ENCODE measurements around the gene CD69. TPM values are rescaled to one million over a fixed set of nuclear protein-coding genes. Genes with fewer than 3 reads are reported as not detected.

The CD69 gene
- total RNA-seq, 4 donors from 2014 or later, result 4.2 to 13.5 (median 7.4) TPM

GRCh38 chr12:9729082-9729481 is 31.6 kb downstream of the CD69 start:
- Histone ChIP-seq H3K4me1 (no peaks in the 10 kb centered on the region), H3K36me3 (no peaks in the 10 kb centered on the region), H3K4me3 (no peak overlapping the region), H3K9me3 (no peaks in the 10 kb centered on the region), H3K27me3 (no peaks in the 10 kb centered on the region), H3K27ac (peak overlapping the region in 1 of 4 donors; percentile 70)
- TF ChIP-seq EP300 (IDR thresholded peaks at IDR 0.05) (no peak), POLR2A (IDR thresholded peaks at IDR 0.05) (no peak)
- TF ChIP-seq, protein P1, sequence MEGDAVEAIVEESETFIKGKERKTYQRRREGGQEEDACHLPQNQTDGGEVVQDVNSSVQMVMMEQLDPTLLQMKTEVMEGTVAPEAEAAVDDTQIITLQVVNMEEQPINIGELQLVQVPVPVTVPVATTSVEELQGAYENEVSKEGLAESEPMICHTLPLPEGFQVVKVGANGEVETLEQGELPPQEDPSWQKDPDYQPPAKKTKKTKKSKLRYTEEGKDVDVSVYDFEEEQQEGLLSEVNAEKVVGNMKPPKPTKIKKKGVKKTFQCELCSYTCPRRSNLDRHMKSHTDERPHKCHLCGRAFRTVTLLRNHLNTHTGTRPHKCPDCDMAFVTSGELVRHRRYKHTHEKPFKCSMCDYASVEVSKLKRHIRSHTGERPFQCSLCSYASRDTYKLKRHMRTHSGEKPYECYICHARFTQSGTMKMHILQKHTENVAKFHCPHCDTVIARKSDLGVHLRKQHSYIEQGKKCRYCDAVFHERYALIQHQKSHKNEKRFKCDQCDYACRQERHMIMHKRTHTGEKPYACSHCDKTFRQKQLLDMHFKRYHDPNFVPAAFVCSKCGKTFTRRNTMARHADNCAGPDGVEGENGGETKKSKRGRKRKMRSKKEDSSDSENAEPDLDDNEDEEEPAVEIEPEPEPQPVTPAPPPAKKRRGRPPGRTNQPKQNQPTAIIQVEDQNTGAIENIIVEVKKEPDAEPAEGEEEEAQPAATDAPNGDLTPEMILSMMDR (IDR thresholded peaks at IDR 0.05), result no peak
- no peak for DNase-seq (ENCODE audit: low spot score in 2 of 2)

DNA sequence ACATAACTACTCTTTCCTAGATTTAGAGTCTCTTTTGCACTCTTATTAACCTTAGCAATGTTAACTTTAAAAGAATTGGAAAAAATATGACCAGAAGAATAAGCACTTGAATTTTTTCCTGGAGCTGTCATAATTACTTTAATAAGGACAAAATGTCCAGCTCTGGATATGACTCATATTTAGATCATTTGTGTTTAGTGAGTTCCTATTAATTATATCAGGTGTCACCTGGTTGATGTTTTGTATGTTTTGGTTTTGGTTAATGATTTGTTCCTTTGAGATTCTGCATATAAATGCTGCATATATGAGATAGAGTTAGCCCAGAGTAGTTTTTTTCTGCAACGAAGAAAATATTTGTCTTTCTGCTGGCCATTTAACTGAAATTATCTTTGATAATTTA is 32.9 kb downstream of the CD69 start:
- peak overlapping the region in 1 of 4 donors; percentile 70 for H3K27ac ChIP-seq
- H3K36me3 ChIP-seq, result no peaks in the 10 kb centered on the region
- TF ChIP-seq, protein P1 (IDR thresholded peaks at IDR 0.05), result no peak
- TF ChIP-seq EP300 (IDR thresholded peaks at IDR 0.05) (no peak), POLR2A (IDR thresholded peaks at IDR 0.05) (no peak)
- H3K27me3 ChIP-seq, result no peaks in the 10 kb centered on the region
- H3K4me3 ChIP-seq, result no peak overlapping the region
- H3K4me1 ChIP-seq, result no peaks in the 10 kb centered on the region
- no peak for DNase-seq (ENCODE audit: low spot score in 2 of 2)
- H3K9me3 ChIP-seq, result no peaks in the 10 kb centered on the region
- WGBS, 2 donors, result 72 to 80% methylated on average over 1 of the region's 1 CpG

GRCh38 chr12:9725213-9725870 is 35.4 kb downstream of the CD69 start:
- no peak overlapping the region for H3K27ac ChIP-seq
- no peaks in the 10 kb centered on the region for H3K27me3 ChIP-seq
- TF ChIP-seq, protein P1 (IDR thresholded peaks at IDR 0.05), result no peak
- TF ChIP-seq EP300 (IDR thresholded peaks at IDR 0.05), result no peak
- no peaks in the 10 kb centered on the region for H3K9me3 ChIP-seq
- H3K4me1 ChIP-seq, result peaks cover 0 to 15% (median 7%) of the 10 kb centered on the region in 4 donors
- 84 to 88% methylated on average over 2 of the region's 2 CpGs for WGBS, 2 donors
- no peak for DNase-seq (ENCODE audit: low spot score in 2 of 2)
- no peak overlapping the region for H3K4me3 ChIP-seq
- no peaks in the 10 kb centered on the region for H3K36me3 ChIP-seq

- Histone ChIP-seq H3K27ac (no peak overlapping the region), H3K27me3 (no peaks in the 10 kb centered on the region), H3K4me1 (peaks cover 0 to 15% (median 7%) of the 10 kb centered on the region in 4 donors), H3K9me3 (no peaks in the 10 kb centered on the region), H3K4me3 (no peak overlapping the region), H3K36me3 (no peaks in the 10 kb centered on the region)
- TF ChIP-seq, protein P1 (IDR thresholded peaks at IDR 0.05), result no peak
- TF ChIP-seq POLR2A (IDR thresholded peaks at IDR 0.05), result no peak
- DNase-seq (ENCODE audit: low spot score in 2 of 2), result no peak
- 76 to 100% methylated on average over 1 of the region's 1 CpG for WGBS, 2 donors
Measured at GRCh38 chr12:9724023-9724422, 36.7 kb downstream of the CD69 start.

GRCh38 chr12:9721394-9722092 is 39.2 kb downstream of the CD69 start:
- no peaks in the 10 kb centered on the region for H3K27me3 ChIP-seq
- WGBS, 2 donors, result 38 to 41% methylated on average over 5 of the region's 5 CpGs
- peak overlapping the region in 2 of 4 donors; percentile 20 to 46 for H3K27ac ChIP-seq
- H3K4me1 ChIP-seq, result peaks cover 0 to 15% (median 7%) of the 10 kb centered on the region in 4 donors
- no peak overlapping the region for H3K4me3 ChIP-seq
- H3K36me3 ChIP-seq, result no peaks in the 10 kb centered on the region
- DNase-seq (ENCODE audit: low spot score in 2 of 2), result no peak
- no peaks in the 10 kb centered on the region for H3K9me3 ChIP-seq
- no peak for TF ChIP-seq EP300 (IDR thresholded peaks at IDR 0.05)
- TF ChIP-seq, protein P1 (IDR thresholded peaks at IDR 0.05), result no peak
- TF ChIP-seq POLR2A (IDR thresholded peaks at IDR 0.05), result no peak
